H9 (cell line): Measurements from ENCODE around the gene ARFIP1. TPM values are rescaled to one million over a fixed set of nuclear protein-coding genes. Genes with fewer than 3 reads are reported as not detected.

Experiments
- DNase-seq: peaks from one replicate; pipeline ENCODE4 v3.0.0-alpha.2; 2017
- H2AFZ ChIP-seq: one replicate; pipeline ENCODE4 v1.6.1; 2013; ENCODE audit warnings: mild to moderate bottlenecking, low read length, control low read depth, moderate library complexity
- H2AK5ac ChIP-seq: 2 replicates; pipeline ENCODE4 v1.6.1; 2013; ENCODE audit warnings: low read length, control low read depth, mixed read lengths; ENCODE audit not compliant: insufficient read length
- H2BK120ac ChIP-seq: one replicate; pipeline ENCODE4 v1.6.1; 2013; ENCODE audit warnings: low read depth, mild to moderate bottlenecking, low read length, control low read depth, inconsistent platforms; ENCODE audit not compliant: poor library complexity, severe bottlenecking
- H2BK12ac ChIP-seq: 2 replicates; pipeline ENCODE4 v1.6.1; 2013; ENCODE audit warnings: low read length, control low read depth, mixed read lengths, low read depth; ENCODE audit not compliant: insufficient read length
- H2BK15ac ChIP-seq: 2 replicates; pipeline ENCODE4 v1.6.1; 2013; ENCODE audit warnings: low read depth, low read length, control low read depth
- H2BK20ac ChIP-seq: one replicate; pipeline ENCODE4 v1.6.1; 2013; ENCODE audit warnings: low read depth, mild to moderate bottlenecking, low read length, control low read depth, inconsistent platforms; ENCODE audit not compliant: poor library complexity, severe bottlenecking
- H2BK5ac ChIP-seq: 2 replicates; pipeline ENCODE4 v1.6.1; 2013; ENCODE audit warnings: low read length, control low read depth, mixed read lengths; ENCODE audit not compliant: insufficient read length
- H3K14ac ChIP-seq: 2 replicates; pipeline ENCODE4 v1.6.1; 2013; ENCODE audit warnings: low read length, control low read depth; ENCODE audit not compliant: insufficient read depth
- H3K18ac ChIP-seq: 2 replicates; pipeline ENCODE4 v1.6.1; 2013; ENCODE audit warnings: low read depth, mild to moderate bottlenecking, mixed read lengths, low read length, control low read depth; ENCODE audit not compliant: insufficient read length
- H3K23ac ChIP-seq: 2 replicates; pipeline ENCODE4 v1.6.1; 2013; ENCODE audit warnings: low read length, control low read depth, mixed read lengths, low read depth; ENCODE audit not compliant: insufficient read length
- H3K23me2 ChIP-seq: 2 replicates; pipeline ENCODE4 v1.6.1; 2013; ENCODE audit warnings: low read depth, mild to moderate bottlenecking, mixed read lengths, low read length, control low read depth; ENCODE audit not compliant: insufficient read length, poor library complexity, severe bottlenecking
- H3K27ac ChIP-seq: 2 replicates; pipeline ENCODE4 v1.5.1; 2013; ENCODE audit warnings: low read length, control low read depth, mixed read lengths, low read depth; ENCODE audit not compliant: insufficient read length
- H3K27me3 ChIP-seq: 2 replicates; pipeline ENCODE4 v1.6.1; 2013; ENCODE audit warnings: low read length, control low read depth, inconsistent platforms; ENCODE audit not compliant: insufficient read depth
- H3K4ac ChIP-seq: 2 replicates; pipeline ENCODE4 v1.6.1; 2013; ENCODE audit warnings: low read depth, mild to moderate bottlenecking, control low read depth, inconsistent platforms, low read length, moderate library complexity
- H3K4me1 ChIP-seq: 2 replicates; pipeline ENCODE4 v1.6.1; 2013; ENCODE audit warnings: low read length, control low read depth, inconsistent platforms; ENCODE audit not compliant: insufficient read depth
- H3K4me2 ChIP-seq: 2 replicates; pipeline ENCODE4 v1.6.1; 2013; ENCODE audit warnings: low read length, control low read depth, mixed read lengths; ENCODE audit not compliant: insufficient read length, insufficient read depth
- H3K56ac ChIP-seq: 2 replicates; pipeline ENCODE4 v1.6.1; 2013; ENCODE audit warnings: low read depth, mild to moderate bottlenecking, mixed read lengths, low read length, control low read depth; ENCODE audit not compliant: insufficient read length
- H3K79me1 ChIP-seq: 2 replicates; pipeline ENCODE4 v1.6.1; 2013; ENCODE audit warnings: low read depth, mild to moderate bottlenecking, moderate library complexity, low read length, control low read depth, inconsistent platforms; ENCODE audit not compliant: insufficient read depth, poor library complexity, severe bottlenecking
- H3K79me2 ChIP-seq: 2 replicates; pipeline ENCODE4 v1.6.1; 2013; ENCODE audit warnings: low read length, control low read depth, inconsistent platforms; ENCODE audit not compliant: insufficient read depth
- H3K9ac ChIP-seq: 2 replicates; pipeline ENCODE4 v1.6.1; 2013; ENCODE audit warnings: low read length, control low read depth, mixed read lengths; ENCODE audit not compliant: insufficient read length; ENCODE audit errors: extremely low read depth
- H3K9me3 ChIP-seq: one replicate; pipeline ENCODE4 v1.6.1; 2013; ENCODE audit warnings: low read depth, low read length, inconsistent platforms; ENCODE audit not compliant: control insufficient read depth
- H3T11ph ChIP-seq: one replicate; pipeline ENCODE4 v1.6.1; 2013; ENCODE audit warnings: mild to moderate bottlenecking, low read length, control low read depth, inconsistent platforms
- H4K20me1 ChIP-seq: one replicate; pipeline ENCODE4 v1.6.1; 2013; ENCODE audit not compliant: control insufficient read depth, insufficient read length, insufficient read depth
- H4K5ac ChIP-seq: 2 replicates; pipeline ENCODE4 v1.6.1; 2013; ENCODE audit warnings: low read depth, mild to moderate bottlenecking, mixed read lengths, low read length, control low read depth; ENCODE audit not compliant: insufficient read length
- H4K8ac ChIP-seq: replicated peaks from 2 replicates; pipeline ENCODE4 v1.6.1; 2013; ENCODE audit warnings: low read length, control low read depth, mixed read lengths, low read depth; ENCODE audit not compliant: insufficient read length
- H4K91ac ChIP-seq: 2 replicates; pipeline ENCODE4 v1.6.1; 2013; ENCODE audit warnings: low read depth, mild to moderate bottlenecking, moderate library complexity, mixed read lengths, low read length, control low read depth; ENCODE audit not compliant: insufficient read length
- H3K27ac Mint-ChIP-seq, 3 experiments: 2 replicates in 2 of 3; 3 replicates in 1 of 3; pipeline ENCODE4 v1.8.0; 2020 to 2021; ENCODE audit warnings: mixed read lengths in 3 of 3, mild to moderate bottlenecking in 1 of 3, moderate library complexity in 1 of 3
- H3K27me3 Mint-ChIP-seq: 2 replicates; pipeline ENCODE4 v1.8.0; 2021; ENCODE audit warnings: low read depth, mild to moderate bottlenecking, moderate library complexity, mixed read lengths
- H3K36me3 Mint-ChIP-seq, 3 experiments: 2 replicates in 2 of 3; 3 replicates in 1 of 3; pipeline ENCODE4 v1.8.0; 2020 to 2021; ENCODE audit warnings: low read depth in 3 of 3, mixed read lengths in 3 of 3; ENCODE audit not compliant: insufficient read depth in 1 of 3
- H3K4me1 Mint-ChIP-seq, 2 experiments: 2 replicates each; pipeline ENCODE4 v1.8.0; 2020; ENCODE audit warnings: mixed read lengths in 2 of 2
- H3K4me3 Mint-ChIP-seq, 2 experiments: 2 replicates in 1 of 2; 3 replicates in 1 of 2; pipeline ENCODE4 v1.8.0; 2020 to 2021; ENCODE audit warnings: mild to moderate bottlenecking in 2 of 2, mixed read lengths in 2 of 2, moderate library complexity in 1 of 2
- H3K9me3 Mint-ChIP-seq, 2 experiments: 2 replicates in 1 of 2; 3 replicates in 1 of 2; pipeline ENCODE4 v1.8.0; 2020; ENCODE audit warnings: mild to moderate bottlenecking in 2 of 2, mixed read lengths in 2 of 2, moderate library complexity in 1 of 2
- CTCF ChIP-seq: fragments of 200-600 bp; sonication (generic); conservative IDR thresholded peaks from 3 replicates; pipeline ENCODE4 v1.8.0; 2021; ENCODE audit warnings: antibody characterized with exemption, mild to moderate bottlenecking
- WGBS: extraction: QIAGEN DNeasy Blood & Tissue Kit; methylation state at CpG from one replicate; pipeline ENCODE4 v1.1.7; 2013; ENCODE audit warnings: missing lambda C conversion rate, low lambda C conversion rate, mixed read lengths; ENCODE audit not compliant: insufficient read length; ENCODE audit errors: extremely low coverage; 5-methylcytosine and 5-hydroxymethylcytosine counted together
- total RNA-seq: library from RNA; stranded (reverse); gene quantifications from 2 replicates; pipeline ENCODE4 v1.2.1, GENCODE V29; 2021

Gene ARFIP1
- total RNA-seq, 1 experiment from 2014 or later = 30.8 TPM

- peaks cover 15 to 17% of the 10 kb centered on the region in 2 experiments for H3K4me1 Mint-ChIP-seq
- no peaks in the 10 kb centered on the region for H3K27me3 Mint-ChIP-seq
- no peak overlapping the region for H3K27ac Mint-ChIP-seq
- no peaks in the 10 kb centered on the region for H3K27me3 ChIP-seq
- H3K4ac ChIP-seq = no peak overlapping the region
- no peak overlapping the region for H3K14ac ChIP-seq
- no peak overlapping the region for H4K8ac ChIP-seq
- no peak overlapping the region for H2BK120ac ChIP-seq
- no peak overlapping the region for H3T11ph ChIP-seq
- DNase-seq = no peak
- no peak overlapping the region for H3K56ac ChIP-seq
- H3K4me3 Mint-ChIP-seq = no peak overlapping the region
- H3K79me2 ChIP-seq = peaks cover 3% of the 10 kb centered on the region; the same call in 1 of the 2 replicates
- H3K79me1 ChIP-seq = peaks cover 14% of the 10 kb centered on the region
- peaks cover 2% of the 10 kb centered on the region for H3K23me2 ChIP-seq
- H3K4me2 ChIP-seq = no peak overlapping the region
- no peaks in the 10 kb centered on the region for H3K9me3 Mint-ChIP-seq
- no peak overlapping the region for H3K18ac ChIP-seq
- H3K9me3 ChIP-seq = no peaks in the 10 kb centered on the region
- H2BK15ac ChIP-seq = no peak overlapping the region
- H4K20me1 ChIP-seq = no peaks in the 10 kb centered on the region
- no peaks in the 10 kb centered on the region for H3K4me1 ChIP-seq
- H2BK5ac ChIP-seq = no peak overlapping the region
- H3K27ac ChIP-seq = no peak overlapping the region
- no peak overlapping the region for H4K5ac ChIP-seq
- no peak overlapping the region for H2AFZ ChIP-seq
- no peak overlapping the region for H2BK20ac ChIP-seq
- H3K36me3 Mint-ChIP-seq = peaks cover 0 to 6% (median 0%) of the 10 kb centered on the region in 3 experiments; a peak in 3 of 7 replicates
- peak; percentile 47; the same call in 2 of the 3 replicates for TF ChIP-seq CTCF
- no peak overlapping the region for H2BK12ac ChIP-seq
- H2AK5ac ChIP-seq = no peak overlapping the region
- WGBS = no CpG with 5 or more reads among the region's 4 CpGs
- no peak overlapping the region for H3K9ac ChIP-seq
- no peak overlapping the region for H3K23ac ChIP-seq
- no peak overlapping the region for H4K91ac ChIP-seq
These were observed 5.0 kb downstream of the ARFIP1 start for GRCh38 chr4:152784490-152785350.
